Amniotic epithelial cell (primary cell): ENCODE data around the gene ITIH2.
A peak's percentile ranks its signal among the peaks of the same experiment; 100 is the strongest.
"Not testable (repeated sequence)": the region's sequence is repeated elsewhere in the genome, so short reads cannot be mapped to it uniquely, and the experiment has no call there.

Source experiments
- DNase-seq: peaks from one replicate; pipeline ENCODE4 v3.0.0-alpha.2; 2010; ENCODE audit warnings: low read depth

The ITIH2 gene, protein sequence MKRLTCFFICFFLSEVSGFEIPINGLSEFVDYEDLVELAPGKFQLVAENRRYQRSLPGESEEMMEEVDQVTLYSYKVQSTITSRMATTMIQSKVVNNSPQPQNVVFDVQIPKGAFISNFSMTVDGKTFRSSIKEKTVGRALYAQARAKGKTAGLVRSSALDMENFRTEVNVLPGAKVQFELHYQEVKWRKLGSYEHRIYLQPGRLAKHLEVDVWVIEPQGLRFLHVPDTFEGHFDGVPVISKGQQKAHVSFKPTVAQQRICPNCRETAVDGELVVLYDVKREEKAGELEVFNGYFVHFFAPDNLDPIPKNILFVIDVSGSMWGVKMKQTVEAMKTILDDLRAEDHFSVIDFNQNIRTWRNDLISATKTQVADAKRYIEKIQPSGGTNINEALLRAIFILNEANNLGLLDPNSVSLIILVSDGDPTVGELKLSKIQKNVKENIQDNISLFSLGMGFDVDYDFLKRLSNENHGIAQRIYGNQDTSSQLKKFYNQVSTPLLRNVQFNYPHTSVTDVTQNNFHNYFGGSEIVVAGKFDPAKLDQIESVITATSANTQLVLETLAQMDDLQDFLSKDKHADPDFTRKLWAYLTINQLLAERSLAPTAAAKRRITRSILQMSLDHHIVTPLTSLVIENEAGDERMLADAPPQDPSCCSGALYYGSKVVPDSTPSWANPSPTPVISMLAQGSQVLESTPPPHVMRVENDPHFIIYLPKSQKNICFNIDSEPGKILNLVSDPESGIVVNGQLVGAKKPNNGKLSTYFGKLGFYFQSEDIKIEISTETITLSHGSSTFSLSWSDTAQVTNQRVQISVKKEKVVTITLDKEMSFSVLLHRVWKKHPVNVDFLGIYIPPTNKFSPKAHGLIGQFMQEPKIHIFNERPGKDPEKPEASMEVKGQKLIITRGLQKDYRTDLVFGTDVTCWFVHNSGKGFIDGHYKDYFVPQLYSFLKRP

GRCh38 chr10:7703140-7703539, at the start of gene ITIH2:
ITIH2 (plus strand) TSS chr10:7703316; CDS start chr10:7703435, 119 bp downstream.
- no peak for DNase-seq

GRCh38 chr10:7657079-7657478, 46.0 kb upstream of the ITIH2 start:
- not testable (repeated sequence) for DNase-seq

DNA sequence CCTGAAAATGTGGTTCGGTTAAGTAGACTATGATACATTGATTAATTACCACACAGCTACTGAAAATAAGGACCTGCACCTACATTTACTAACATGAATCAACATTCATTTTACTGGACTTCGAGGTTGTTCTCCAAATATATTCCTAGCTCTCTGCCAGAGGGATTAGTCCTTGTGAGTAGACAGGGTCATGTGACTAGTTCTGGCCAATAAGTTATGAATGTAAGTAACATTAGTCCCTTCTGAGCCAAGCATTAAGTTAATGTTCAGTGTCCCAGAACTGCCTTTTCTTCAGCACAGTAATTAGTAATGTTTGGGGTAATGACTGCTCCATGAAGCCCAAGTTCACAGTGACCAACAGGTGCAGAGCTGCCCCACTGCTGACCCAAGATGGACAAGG, 45.6 kb upstream of the ITIH2 start:
- DNase-seq: no peak

DNA sequence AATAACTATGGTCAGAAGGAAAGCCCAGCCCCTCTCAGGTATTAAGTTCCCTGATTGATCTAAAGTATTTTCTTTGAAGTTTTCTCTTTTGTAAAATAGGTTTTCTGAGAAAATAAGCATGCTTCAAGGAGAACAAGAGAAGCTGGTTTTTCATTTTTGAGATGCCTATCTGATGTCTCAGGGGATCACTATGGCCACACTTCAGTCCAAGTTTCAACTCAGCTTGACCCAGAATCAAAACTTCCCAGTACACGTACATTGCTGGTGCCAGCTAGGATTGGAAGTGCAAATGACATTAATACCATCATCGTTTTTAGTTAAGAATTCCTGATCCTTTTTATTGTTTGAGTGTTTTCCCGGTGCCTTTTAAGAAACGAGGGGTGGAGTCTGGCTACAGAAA, 43.6 kb upstream of the ITIH2 start:
- no peak for DNase-seq

DNA sequence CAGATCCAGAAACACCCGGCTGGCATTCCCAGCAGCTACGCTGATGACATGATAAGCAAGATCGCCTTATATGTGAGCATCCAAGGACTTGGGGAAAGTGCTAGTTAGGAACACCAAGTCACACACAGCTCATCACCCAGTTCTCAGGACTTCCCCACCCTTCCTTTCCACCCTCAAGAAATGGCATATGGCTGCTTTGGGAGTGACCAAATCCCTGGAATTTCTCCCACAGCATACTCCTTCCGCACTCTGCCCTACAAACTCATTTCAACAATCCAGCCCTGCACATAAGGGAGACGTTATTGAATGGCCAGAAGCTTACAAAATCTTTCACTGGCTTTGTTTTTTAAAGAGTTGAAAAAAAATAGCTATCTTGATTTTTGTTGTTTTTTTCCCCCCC, 40.6 kb upstream of the ITIH2 start:
- DNase-seq: no peak

- DNase-seq: no peak
Measured at GRCh38 chr10:7664707-7665106, 38.4 kb upstream of the ITIH2 start.

DNA sequence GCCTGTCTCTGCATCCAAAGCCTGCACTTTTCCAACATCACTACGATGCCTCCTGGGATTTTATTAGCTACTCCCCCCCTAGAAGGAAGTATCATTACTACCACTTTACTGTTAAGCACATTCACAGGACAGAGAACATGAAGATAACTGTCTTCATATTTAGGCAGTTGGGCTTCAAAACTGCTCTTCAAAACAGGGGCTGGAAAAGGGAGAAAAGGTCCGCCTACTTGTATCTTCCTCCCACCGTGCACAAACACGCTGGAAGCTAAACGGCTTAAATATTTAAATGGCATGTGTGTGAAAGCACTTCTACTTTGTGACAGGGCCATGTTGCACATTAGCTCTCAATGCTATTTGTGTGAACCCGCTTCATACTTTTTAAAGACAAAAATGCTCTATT, 37.3 kb upstream of the ITIH2 start:
- no peak for DNase-seq

GRCh38 chr10:7666253-7667023, 36.7 kb upstream of the ITIH2 start, which contains the start of gene ITIH5:
ITIH5 (minus strand) TSS chr10:7666966; CDS start chr10:7666892, 74 bp downstream.
- no peak for DNase-seq

- DNase-seq: no peak
Measured at GRCh38 chr10:7667262-7668141, 35.6 kb upstream of the ITIH2 start.

- DNase-seq: no peak
Measured at GRCh38 chr10:7670157-7670556, 33.0 kb upstream of the ITIH2 start.

DNA sequence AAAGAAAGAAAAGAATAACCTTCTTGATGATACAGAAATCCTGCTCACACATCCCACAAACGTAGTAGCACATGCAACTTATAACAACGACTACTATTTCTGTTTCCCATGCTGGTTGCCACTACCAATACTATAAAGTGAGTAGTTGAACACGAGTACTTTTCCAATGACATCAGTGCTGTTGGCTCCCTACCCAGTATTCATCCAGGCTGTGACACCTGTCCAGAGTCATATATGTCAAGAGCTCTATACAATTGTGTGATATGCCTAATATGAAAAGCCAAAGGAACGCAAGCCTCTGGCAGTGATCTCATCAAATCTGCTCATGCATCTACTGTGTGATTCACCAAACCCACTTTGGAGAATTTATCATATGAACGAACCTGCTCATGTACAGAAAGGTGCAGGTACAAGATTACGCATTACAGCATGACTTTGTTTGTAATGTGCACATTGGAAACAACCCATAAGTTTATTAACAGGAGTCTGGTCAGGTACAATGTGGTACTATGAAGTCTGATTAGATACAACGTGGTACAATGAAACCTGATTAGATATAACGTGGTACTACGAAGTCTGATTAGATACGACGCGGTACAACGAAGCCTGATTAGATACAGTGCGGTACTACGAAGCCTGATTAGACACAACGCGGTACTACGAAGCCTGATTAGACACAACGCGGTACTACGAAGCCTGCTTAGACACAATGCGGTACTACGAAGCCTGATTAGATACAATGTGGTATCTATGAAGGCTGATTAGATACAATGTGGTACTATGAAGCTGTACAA, 30.6 kb upstream of the ITIH2 start:
- no peak for DNase-seq

GRCh38 chr10:7679256-7679655, 23.9 kb upstream of the ITIH2 start:
- DNase-seq: no peak

- DNase-seq: not testable (repeated sequence)
Measured at GRCh38 chr10:7680078-7680477, 23.0 kb upstream of the ITIH2 start.

DNA sequence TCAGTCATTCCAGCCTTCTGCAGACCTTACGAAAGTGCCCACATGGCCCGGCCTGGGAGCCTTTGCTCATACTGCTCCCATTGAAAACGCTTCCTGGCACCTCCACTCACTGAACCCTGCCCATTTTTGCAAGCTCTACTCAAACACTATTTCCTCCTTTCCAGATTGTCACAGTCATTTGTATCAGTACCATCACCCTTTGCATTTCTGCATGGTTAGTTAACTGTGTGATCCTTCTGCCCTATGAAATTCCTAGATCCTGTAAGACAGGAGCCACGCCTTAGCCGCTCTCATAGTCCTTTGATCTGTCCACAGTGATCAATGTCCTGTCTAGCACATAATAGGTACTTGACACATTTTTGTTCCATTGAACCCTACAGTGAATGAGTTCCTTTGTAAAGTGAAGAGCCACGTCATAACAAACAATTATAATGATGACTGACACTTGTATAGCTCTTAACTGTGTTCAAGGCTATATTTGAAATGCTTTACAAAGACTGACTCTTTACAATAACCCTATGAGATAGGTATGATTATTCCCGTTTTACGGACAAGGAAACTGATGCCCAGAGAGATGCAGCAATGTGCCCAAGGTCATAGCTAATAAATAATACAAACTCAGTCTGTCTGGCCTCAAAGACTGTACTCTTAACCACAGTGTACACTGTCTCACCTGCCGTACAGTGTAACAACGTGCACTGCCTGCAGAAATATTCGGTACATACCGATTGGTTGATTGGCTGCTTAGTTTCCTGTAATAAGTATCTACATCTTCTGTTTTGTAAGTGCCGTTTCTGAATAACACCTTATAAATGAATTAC, 16.6 kb upstream of the ITIH2 start:
- DNase-seq: no peak

GRCh38 chr10:7687228-7687907, 15.7 kb upstream of the ITIH2 start:
- peak; percentile 78 for DNase-seq

DNA sequence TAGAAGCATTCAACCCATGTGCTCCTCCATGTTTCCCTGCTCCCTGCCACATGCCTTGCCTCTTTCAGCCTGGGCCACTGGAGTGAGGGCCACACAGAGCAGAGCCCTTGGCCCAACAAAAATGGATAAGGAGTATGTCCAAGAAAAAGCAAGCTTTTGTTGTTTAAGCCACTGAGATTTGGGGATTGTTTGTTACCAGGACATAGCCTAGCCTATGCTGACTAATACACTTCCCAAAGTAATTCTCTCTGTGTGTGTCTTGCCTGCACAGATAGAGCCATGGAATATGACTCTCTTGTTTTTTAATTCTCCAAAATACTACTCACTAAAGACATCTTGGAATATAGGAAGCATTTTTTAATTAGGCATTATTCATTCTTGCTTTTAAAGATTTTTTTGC, 13.5 kb upstream of the ITIH2 start:
- no peak for DNase-seq

GRCh38 chr10:7690885-7691597, 12.1 kb upstream of the ITIH2 start:
- DNase-seq: not testable (repeated sequence)

DNA sequence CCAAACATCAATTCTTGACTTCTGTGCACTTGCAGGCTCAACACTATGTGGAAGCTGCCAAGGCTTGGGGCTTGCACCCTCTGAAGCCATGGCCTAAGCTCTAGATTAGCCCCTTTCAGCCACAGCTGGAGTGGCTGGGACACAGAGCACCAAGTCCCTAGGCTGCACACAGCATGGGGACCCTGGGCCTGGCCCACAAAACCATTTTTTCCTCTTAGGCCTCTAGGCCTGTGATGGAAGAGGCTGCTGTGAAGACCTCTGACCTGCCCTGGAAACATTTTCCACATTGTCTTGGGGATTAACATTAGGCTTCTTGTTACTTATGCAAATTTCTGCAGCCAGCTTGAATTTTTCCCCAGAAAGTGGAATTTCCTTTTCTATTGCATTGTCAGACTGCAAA, 10.7 kb upstream of the ITIH2 start:
- DNase-seq: not testable (repeated sequence)
